Subcutaneous abdominal adipose tissue (tissue), 5 donors: ENCODE results near the gene KLF16.
"Not testable (repeated sequence)": the region's sequence is repeated elsewhere in the genome, so short reads cannot be mapped to it uniquely, and the experiment has no call there.

Experiments used
- H3K27ac ChIP-seq: one replicate; pipeline ENCODE4 v1.7.0; 2013; ENCODE audit warnings: low read depth, mild to moderate bottlenecking, inconsistent platforms, low read length, moderate library complexity
- H3K27me3 ChIP-seq, 5 donors: one replicate each; pipeline ENCODE4 v1.7.0; 2013; ENCODE audit warnings: low read length in 5 of 5, inconsistent platforms in 1 of 5; ENCODE audit not compliant: control insufficient read depth in 5 of 5, insufficient read depth in 4 of 5
- H3K36me3 ChIP-seq, 5 donors: one replicate each; pipeline ENCODE4 v1.7.0; 2013; ENCODE audit warnings: low read length in 5 of 5; ENCODE audit not compliant: control insufficient read depth in 5 of 5, insufficient read depth in 5 of 5
- H3K4me1 ChIP-seq, 5 donors: one replicate each; pipeline ENCODE4 v1.7.0; 2013; ENCODE audit warnings: low read length in 5 of 5, mild to moderate bottlenecking in 3 of 5, moderate library complexity in 1 of 5; ENCODE audit not compliant: control insufficient read depth in 5 of 5, insufficient read depth in 5 of 5
- H3K4me3 ChIP-seq, 5 donors: one replicate each; pipeline ENCODE4 v1.7.0; 2013; ENCODE audit warnings: low read length in 5 of 5, low read depth in 1 of 5
- H3K9ac ChIP-seq, 5 donors: one replicate each; pipeline ENCODE4 v1.7.0; 2013; ENCODE audit warnings: low read length in 5 of 5, mild to moderate bottlenecking in 4 of 5, moderate library complexity in 3 of 5
- H3K9me3 ChIP-seq, 5 donors: one replicate each; pipeline ENCODE4 v1.7.0; 2013; ENCODE audit warnings: low read length in 5 of 5; ENCODE audit not compliant: control insufficient read depth in 5 of 5
- donor health status: healthy.
- donor health status: healthy.
- donor health status: healthy.
- donor health status: healthy.
- donor health status: healthy.

KLF16 gene

DNA sequence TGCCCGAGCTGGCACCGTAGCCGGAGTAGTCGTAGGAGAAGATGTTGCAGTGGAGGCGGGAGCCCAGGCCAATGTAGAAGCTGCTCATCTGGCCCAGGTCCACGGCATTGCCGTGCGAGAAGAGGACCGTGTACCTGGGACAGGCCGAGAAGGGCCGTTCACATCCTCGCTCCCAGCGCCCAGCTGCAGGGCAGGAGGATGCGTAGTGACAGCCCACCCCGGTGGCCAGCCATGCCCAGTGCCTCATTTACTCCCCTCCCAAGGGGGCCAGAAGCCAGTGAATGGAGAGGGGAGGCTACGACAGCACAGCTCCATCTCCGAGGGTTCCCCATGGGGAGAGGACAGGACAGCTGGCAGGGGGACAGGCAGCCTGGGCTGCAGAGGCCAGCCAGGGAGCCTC, 16.6 kb upstream of the KLF16 start:
- H3K4me1 ChIP-seq, result peaks cover 20 to 61% (median 56%) of the 10 kb centered on the region in 5 donors
- not testable (repeated sequence) for H3K27ac ChIP-seq, H3K4me3 ChIP-seq, H3K9me3 ChIP-seq, H3K27me3 ChIP-seq, H3K9ac ChIP-seq
- peaks cover 0 to 14% (median 4%) of the 10 kb centered on the region in 5 donors for H3K36me3 ChIP-seq

DNA sequence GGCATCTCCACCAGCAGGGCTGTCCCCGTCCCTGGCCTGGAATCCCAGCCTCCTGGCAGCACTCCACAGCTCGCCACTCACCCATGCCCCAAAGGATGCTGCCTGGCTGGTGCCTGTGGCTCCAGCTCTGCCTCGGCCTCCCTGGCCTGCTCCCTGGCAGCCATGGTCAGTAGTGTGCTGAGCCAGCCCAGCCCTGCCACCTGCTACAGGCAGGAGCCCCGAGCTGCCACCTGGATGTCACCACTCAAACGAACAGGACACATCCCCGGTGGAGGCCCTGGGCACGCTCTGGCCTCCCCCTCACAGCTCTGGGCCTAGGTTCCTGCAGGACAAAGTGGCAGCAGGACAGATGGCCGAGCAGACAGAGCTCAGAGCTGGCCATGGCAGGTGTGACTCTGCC, 15.2 kb upstream of the KLF16 start:
- H3K9ac ChIP-seq, H3K4me3 ChIP-seq, H3K27ac ChIP-seq, H3K9me3 ChIP-seq, H3K27me3 ChIP-seq: not testable (repeated sequence)
- H3K4me1 ChIP-seq, result peaks cover 17 to 60% (median 57%) of the 10 kb centered on the region in 5 donors
- peaks cover 0 to 14% (median 4%) of the 10 kb centered on the region in 5 donors for H3K36me3 ChIP-seq

DNA sequence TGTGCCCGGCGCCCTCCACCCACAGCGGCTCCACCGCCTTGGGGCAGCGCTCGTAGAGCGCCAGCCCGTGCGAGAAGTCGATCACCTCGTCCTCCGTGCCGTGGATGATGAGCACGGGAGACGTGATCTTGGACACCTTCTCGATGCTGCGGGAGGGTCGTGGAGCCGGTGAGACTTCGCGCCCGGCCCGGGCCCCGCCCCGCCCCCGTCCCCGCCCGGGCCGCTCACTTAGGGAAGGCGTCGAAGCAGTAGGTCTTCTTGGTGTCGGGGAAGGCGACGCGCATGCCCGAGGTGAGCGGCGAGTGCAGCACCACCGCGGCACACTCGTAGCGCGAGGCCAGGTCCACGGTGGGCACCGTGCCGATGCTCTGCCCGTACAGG, 13.9 kb upstream of the KLF16 start:
- Histone ChIP-seq H3K36me3 (peaks cover 0 to 17% (median 5%) of the 10 kb centered on the region in 5 donors), H3K4me1 (peaks cover 7 to 60% (median 57%) of the 10 kb centered on the region in 5 donors)
- H3K27ac ChIP-seq, H3K9ac ChIP-seq, H3K9me3 ChIP-seq, H3K4me3 ChIP-seq, H3K27me3 ChIP-seq: not testable (repeated sequence)

GRCh38 chr19:1876496-1877279, 13.3 kb upstream of the KLF16 start:
- Histone ChIP-seq H3K4me3 (peak overlapping the region; percentile 61 to 96 (median 90)), H3K9ac (peak overlapping the region in 4 of 5 donors; percentile 45 to 94 (median 77)), H3K36me3 (peaks cover 0 to 18% (median 5%) of the 10 kb centered on the region in 5 donors), H3K27ac (peak overlapping the region; percentile 86), H3K4me1 (peaks cover 7 to 57% (median 52%) of the 10 kb centered on the region in 5 donors)
- H3K9me3 ChIP-seq, H3K27me3 ChIP-seq: not testable (repeated sequence)

- H3K9me3 ChIP-seq, result no peaks in the 10 kb centered on the region
- H3K27ac ChIP-seq, result peak overlapping the region; percentile 86
- H3K4me1 ChIP-seq, result peaks cover 7 to 55% (median 49%) of the 10 kb centered on the region in 5 donors
- H3K9ac ChIP-seq, result peak overlapping the region in 4 of 5 donors; percentile 84 to 94 (median 90)
- no peaks in the 10 kb centered on the region for H3K27me3 ChIP-seq
- H3K36me3 ChIP-seq, result peaks cover 0 to 22% (median 8%) of the 10 kb centered on the region in 5 donors
- peak overlapping the region; percentile 77 to 96 (median 90) for H3K4me3 ChIP-seq
Observed at GRCh38 chr19:1875646-1876495, 12.5 kb upstream of the KLF16 start.

DNA sequence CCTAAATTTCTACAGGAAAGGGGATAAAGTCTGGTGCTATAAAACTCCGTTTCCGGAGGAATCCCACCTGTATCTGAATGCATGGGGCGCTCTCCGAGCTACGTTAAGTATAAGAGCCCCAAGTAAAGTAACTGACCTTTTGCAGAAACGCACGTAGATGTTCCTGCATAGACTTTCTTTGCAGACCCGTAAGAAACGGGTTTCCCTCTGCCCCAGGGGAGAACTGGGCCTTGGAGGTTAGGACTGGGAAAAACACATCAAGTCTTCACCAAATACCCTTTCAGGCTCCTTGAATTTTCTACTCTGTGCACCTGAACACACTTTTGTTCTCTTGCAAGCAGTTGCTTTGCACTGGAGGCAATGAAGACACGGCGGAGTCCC, 11.9 kb upstream of the KLF16 start:
- Histone ChIP-seq H3K9ac (peak overlapping the region in 4 of 5 donors; percentile 84 to 94 (median 90)), H3K4me3 (peak overlapping the region; percentile 77 to 96 (median 90)), H3K27ac (peak overlapping the region; percentile 86), H3K36me3 (peaks cover 0 to 20% (median 8%) of the 10 kb centered on the region in 5 donors), H3K4me1 (peaks cover 7 to 48% (median 43%) of the 10 kb centered on the region in 5 donors)
- not testable (repeated sequence) for H3K9me3 ChIP-seq, H3K27me3 ChIP-seq

GRCh38 chr19:1874554-1875185, 11.3 kb upstream of the KLF16 start:
- H3K36me3 ChIP-seq, result peaks cover 0 to 18% (median 5%) of the 10 kb centered on the region in 5 donors
- no peaks in the 10 kb centered on the region for H3K27me3 ChIP-seq
- H3K9me3 ChIP-seq, result no peaks in the 10 kb centered on the region
- H3K4me1 ChIP-seq, result peaks cover 7 to 45% (median 42%) of the 10 kb centered on the region in 5 donors
- H3K27ac ChIP-seq, result peak overlapping the region; percentile 86
- H3K4me3 ChIP-seq, result peak overlapping the region; percentile 77 to 96 (median 90)
- peak overlapping the region in 3 of 5 donors; percentile 88 to 94 (median 93) for H3K9ac ChIP-seq

DNA sequence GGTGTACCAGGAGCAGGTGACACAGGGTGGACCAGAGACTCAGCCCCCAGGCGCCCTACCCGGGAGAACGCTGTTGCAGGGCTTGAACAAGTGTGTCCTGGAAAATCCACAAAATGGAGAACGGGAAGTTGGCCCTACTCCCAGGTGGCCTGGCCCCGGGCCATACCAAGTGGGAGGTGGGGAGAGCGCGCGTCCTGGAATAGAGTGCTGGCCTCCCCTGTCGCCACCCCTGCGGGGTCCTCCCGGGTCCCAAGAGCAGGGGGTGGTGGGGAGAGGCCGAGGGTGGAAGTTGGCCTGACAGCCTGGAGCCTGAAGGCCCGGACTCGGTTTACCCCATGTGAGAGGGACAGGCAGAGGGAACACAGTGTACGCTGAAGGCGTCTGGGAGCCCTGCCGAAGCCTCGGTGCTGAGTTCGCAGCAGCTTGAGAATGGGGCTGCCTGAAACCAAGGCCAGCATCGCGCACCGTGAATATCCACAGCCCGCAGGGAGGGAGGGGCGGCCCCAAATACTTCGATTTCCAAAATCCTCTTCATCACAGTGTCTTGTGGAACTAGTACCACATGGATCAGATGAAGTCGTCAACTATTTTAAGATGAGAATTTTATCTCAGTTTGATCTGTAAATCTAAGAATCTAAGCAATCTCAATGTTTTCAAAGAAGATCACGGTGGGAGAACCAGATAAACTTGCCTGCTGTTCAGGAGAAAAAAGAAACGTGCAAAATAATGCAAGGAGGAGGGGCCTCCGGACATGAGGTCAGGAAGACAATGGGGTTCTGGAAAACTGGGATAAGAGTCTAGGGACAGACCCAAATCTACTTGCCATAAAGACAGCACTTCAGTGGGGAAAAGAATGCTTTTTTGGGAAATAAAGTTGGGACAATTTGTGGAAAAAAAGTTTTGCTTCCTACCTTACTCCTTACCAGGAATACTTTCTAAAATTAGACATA, 10.4 kb upstream of the KLF16 start:
- H3K4me3 ChIP-seq, result peak overlapping the region in 3 of 5 donors; percentile 42 to 96 (median 90)
- no peaks in the 10 kb centered on the region for H3K9me3 ChIP-seq
- H3K36me3 ChIP-seq, result peaks cover 0 to 16% (median 5%) of the 10 kb centered on the region in 5 donors
- H3K4me1 ChIP-seq, result peaks cover 7 to 46% (median 43%) of the 10 kb centered on the region in 5 donors
- H3K27ac ChIP-seq, result peak overlapping the region; percentile 86
- peak overlapping the region in 3 of 5 donors; percentile 8 to 68 (median 53) for H3K9ac ChIP-seq
- no peaks in the 10 kb centered on the region for H3K27me3 ChIP-seq
